Measurements from ENCODE around the gene LDAH. TPM values are rescaled to one million over a fixed set of nuclear protein-coding genes. Genes with fewer than 3 reads are reported as not detected.

Gene LDAH
- total RNA-seq, 4 donors from 2014 or later = 7.5 to 58.5 (median 15.2) TPM

DNA sequence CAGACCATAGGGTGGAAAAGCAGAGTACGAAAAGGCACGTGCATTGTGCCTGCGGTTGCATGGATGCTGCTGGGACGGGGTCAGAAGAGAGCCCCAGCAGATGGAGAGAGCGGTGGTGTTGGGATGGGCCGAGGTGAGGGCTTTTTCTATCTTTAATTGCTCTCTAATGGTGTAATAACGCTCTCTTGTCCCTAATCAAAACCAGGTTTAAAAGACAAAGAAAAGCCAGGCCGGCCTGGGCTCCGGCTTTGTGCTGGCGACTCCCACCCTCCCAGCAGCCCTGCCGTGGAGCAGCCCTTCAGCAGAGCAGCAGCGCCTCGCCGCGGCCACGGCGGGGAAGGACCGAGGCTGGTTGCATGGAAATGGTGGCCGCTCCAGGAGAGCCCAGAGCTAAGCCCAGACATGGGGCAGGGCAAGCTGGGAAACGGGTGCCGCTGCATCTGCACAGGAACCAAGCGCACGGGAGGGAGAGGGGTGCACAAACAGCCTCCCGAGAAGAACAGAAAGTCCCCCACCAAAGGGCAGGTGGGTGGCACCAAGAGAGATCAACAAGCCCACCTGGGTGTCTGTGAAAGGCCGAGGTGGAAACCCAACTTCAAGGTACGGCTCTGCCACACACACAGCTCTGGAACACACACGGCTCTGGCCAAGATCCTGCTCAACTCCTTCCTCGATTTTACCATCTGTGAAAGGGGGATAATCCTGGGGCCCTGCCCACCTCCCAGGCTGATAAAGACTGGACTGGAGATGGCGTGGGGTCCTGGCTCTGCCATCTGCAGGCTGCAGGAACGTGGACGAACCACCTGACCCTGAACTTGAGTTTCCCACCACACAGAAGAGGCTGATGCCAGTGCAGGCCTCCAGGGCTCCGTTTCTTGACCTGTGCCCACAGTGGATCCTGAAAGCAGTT, 187.0 kb downstream of the LDAH start:
- Histone ChIP-seq H3K9me3 (no peaks in the 10 kb centered on the region), H3K36me3 (no peaks in the 10 kb centered on the region), H3K27me3 (no peaks in the 10 kb centered on the region), H3K4me3 (no peak overlapping the region), H3K4me1 (peaks cover 25 to 40% (median 29%) of the 10 kb centered on the region in 4 donors), H3K27ac (peak overlapping the region; percentile 64 to 88 (median 85))
- DNase-seq = peak; percentile 88
- peak; percentile 21 to 58 (median 51) for TF ChIP-seq POLR2AphosphoS5 (IDR thresholded peaks at IDR 0.05)
- TF ChIP-seq, protein P1, sequence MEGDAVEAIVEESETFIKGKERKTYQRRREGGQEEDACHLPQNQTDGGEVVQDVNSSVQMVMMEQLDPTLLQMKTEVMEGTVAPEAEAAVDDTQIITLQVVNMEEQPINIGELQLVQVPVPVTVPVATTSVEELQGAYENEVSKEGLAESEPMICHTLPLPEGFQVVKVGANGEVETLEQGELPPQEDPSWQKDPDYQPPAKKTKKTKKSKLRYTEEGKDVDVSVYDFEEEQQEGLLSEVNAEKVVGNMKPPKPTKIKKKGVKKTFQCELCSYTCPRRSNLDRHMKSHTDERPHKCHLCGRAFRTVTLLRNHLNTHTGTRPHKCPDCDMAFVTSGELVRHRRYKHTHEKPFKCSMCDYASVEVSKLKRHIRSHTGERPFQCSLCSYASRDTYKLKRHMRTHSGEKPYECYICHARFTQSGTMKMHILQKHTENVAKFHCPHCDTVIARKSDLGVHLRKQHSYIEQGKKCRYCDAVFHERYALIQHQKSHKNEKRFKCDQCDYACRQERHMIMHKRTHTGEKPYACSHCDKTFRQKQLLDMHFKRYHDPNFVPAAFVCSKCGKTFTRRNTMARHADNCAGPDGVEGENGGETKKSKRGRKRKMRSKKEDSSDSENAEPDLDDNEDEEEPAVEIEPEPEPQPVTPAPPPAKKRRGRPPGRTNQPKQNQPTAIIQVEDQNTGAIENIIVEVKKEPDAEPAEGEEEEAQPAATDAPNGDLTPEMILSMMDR (IDR thresholded peaks at IDR 0.05) = peak; percentile 86 to 94 (median 91)
- no peak for TF ChIP-seq EP300 (IDR thresholded peaks at IDR 0.05; ENCODE audit: low read depth)
- 44 to 57% methylated on average over 6 to 32 of the region's 32 CpGs for WGBS, 2 donors (ENCODE audit: low coverage in 1 of 2)
- in situ Hi-C loops (cut with MboI; ENCODE audit: low pct_ligation_motif_present in 1 of 4, low pct_unique_long_range_greater_than_20kb in 1 of 4, low sequenced_read_pairs in 3 of 4) = loop anchor here in 3 of 4 donors (10.0 to 25.0 kb wide), 3 partner anchors 199 to 749 kb away; partner anchors contain the start of gene RHOB (in 1 of the 3)
- intact Hi-C loops (cut with DNase I; ENCODE audit: low total_unique reads) = no loop called here

DNA sequence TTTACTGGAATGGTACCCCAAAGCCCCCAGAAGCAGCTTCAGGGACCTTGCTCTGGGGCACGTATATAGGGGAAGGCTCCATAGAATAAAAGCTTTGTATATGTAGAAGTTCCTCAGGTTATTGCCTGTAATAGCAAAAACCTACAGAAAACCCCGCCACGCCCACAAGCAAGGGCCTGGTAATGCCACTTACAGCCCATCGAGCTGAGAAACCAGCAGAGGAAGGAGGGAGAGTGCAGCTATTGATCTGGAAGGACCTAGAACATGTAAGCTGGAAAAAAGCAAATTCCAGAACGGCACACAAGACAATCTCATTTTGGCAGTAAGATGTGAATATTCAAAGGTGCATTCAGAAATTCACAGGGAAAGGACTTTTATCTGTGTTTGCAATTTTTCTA, 187.8 kb downstream of the LDAH start:
- Histone ChIP-seq H3K27me3 (no peaks in the 10 kb centered on the region), H3K9me3 (no peaks in the 10 kb centered on the region), H3K4me1 (peaks cover 25 to 36% (median 29%) of the 10 kb centered on the region in 4 donors), H3K4me3 (no peak overlapping the region), H3K27ac (peak overlapping the region; percentile 64 to 88 (median 85)), H3K36me3 (no peaks in the 10 kb centered on the region)
- no peak for DNase-seq
- TF ChIP-seq POLR2A (IDR thresholded peaks at IDR 0.05) (no peak), EP300 (IDR thresholded peaks at IDR 0.05; ENCODE audit: low read depth) (no peak), POLR2AphosphoS5 (IDR thresholded peaks at IDR 0.05) (no peak)
- TF ChIP-seq, protein P1 (IDR thresholded peaks at IDR 0.05) = no peak
- intact Hi-C loops (cut with DNase I; ENCODE audit: low total_unique reads) (no loop called here), in situ Hi-C loops (cut with MboI; ENCODE audit: low pct_ligation_motif_present in 1 of 4, low pct_unique_long_range_greater_than_20kb in 1 of 4, low sequenced_read_pairs in 3 of 4) (loop anchor here in 3 of 4 donors (10.0 to 25.0 kb wide), 3 partner anchors 198 to 748 kb away; partner anchors contain the start of gene RHOB (in 1 of the 3))
- WGBS, 2 donors (ENCODE audit: low coverage in 1 of 2) = 51 to 66% methylated on average over 4 to 5 of the region's 5 CpGs

DNA sequence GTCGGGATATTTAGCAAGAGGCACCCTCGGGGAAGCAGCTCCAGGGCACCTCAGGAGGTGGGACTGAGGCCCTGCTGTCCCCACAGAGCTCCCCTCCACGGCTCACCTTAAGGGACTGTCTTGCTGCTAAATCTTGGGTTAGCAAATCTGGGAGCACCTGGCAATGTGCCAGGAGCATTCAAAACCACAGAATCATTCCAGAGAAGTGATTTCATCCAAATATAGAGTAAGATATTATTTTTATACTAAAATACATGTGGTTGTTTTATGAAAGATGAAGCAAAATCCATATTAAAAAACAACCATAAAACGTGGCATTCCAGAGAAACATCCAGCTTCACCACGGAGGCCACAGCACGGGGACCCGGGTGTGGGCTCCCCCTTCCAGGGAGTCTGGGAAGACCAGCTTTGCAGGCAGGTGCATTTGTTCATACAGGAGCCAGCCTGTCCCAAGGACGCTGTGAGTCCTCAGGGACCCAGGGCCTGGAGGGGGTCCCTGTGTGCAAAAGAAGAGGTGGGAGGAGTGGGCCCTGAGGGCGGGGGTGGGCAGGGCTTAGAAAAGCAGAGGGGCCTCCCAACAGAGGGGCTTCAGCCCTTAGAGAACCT, 188.3 kb downstream of the LDAH start:
- Histone ChIP-seq H3K4me3 (no peak overlapping the region), H3K27ac (peak overlapping the region; percentile 64 to 88 (median 85)), H3K27me3 (no peaks in the 10 kb centered on the region), H3K36me3 (no peaks in the 10 kb centered on the region), H3K4me1 (peaks cover 25 to 36% (median 29%) of the 10 kb centered on the region in 4 donors), H3K9me3 (no peaks in the 10 kb centered on the region)
- 29 to 45% methylated on average over 5 to 9 of the region's 9 CpGs for WGBS, 2 donors (ENCODE audit: low coverage in 1 of 2)
- DNase-seq = no peak
- intact Hi-C loops (cut with DNase I; ENCODE audit: low total_unique reads) (no loop called here), in situ Hi-C loops (cut with MboI; ENCODE audit: low pct_ligation_motif_present in 1 of 4, low pct_unique_long_range_greater_than_20kb in 1 of 4, low sequenced_read_pairs in 3 of 4) (loop anchor here in 3 of 4 donors (5.0 to 25.0 kb wide), 4 partner anchors 192 to 747 kb away; partner anchors contain the start of gene RHOB (in 1 of the 3))
- TF ChIP-seq EP300 (IDR thresholded peaks at IDR 0.05; ENCODE audit: low read depth) = no peak
- TF ChIP-seq POLR2AphosphoS5 (IDR thresholded peaks at IDR 0.05) = no peak
- no peak for TF ChIP-seq POLR2A (IDR thresholded peaks at IDR 0.05)
- TF ChIP-seq, protein P1 (IDR thresholded peaks at IDR 0.05) = no peak

Other genes starting within 250 kb of the LDAH start
- 10 to 100 TPM; 29.5 to 44.2 (median 33.1) TPM for gene HS1BP3, start 172.0 kb downstream of the LDAH start, total RNA-seq
- gene GDF7, start 156.0 kb downstream of the LDAH start, total RNA-seq = 1 to 10 TPM in 1 of 4 donors, under 1 TPM in 3; 0.20 to 1.1 (median 0.58) TPM
- under 1 TPM; 0.55 to 0.95 (median 0.67) TPM for gene APOB, start 221.0 kb upstream of the LDAH start, total RNA-seq